IMR-90 (cell line): ENCODE data around the gene OAS3. TPM values are rescaled to one million over a fixed set of nuclear protein-coding genes. Genes with fewer than 3 reads are reported as not detected.
A peak's percentile ranks its signal among the peaks of the same experiment; 100 is the strongest.

Experiments
- ATAC-seq: fragments of 200-7000 bp; cut with Tn5 transposase; 2 replicates; pipeline ENCODE4 v1.9.1; 2020; ENCODE audit warnings: low read depth, mild to moderate bottlenecking, moderate library complexity
- BruUV-seq: library from RNA; stranded (reverse); fragments of 400-500 nt; replicated peaks from 2 replicates; lab custom pipeline; 2021; lab: Mats Ljungman, UMichigan
- CTCF ChIA-PET: fragments of 300-600 bp; formaldehyde crosslinking; extraction: SDS; loops from one replicate; lab custom pipeline; 2021; ENCODE audit warnings: antibody characterized with exemption; lab: Yijun Ruan, JAX
- POLR2A ChIA-PET: fragments of 300-600 bp; sonication (Branson Sonifier 250); formaldehyde crosslinking; loops from one replicate; lab custom pipeline; 2022; ENCODE audit warnings: antibody characterized with exemption; ENCODE audit not compliant: unreplicated experiment; lab: Charles Lee
- DNase-seq: peaks from one replicate; pipeline ENCODE4 v3.0.0; 2013
- H2AFZ ChIP-seq: replicated peaks from 2 replicates; pipeline ENCODE3; 2013; ENCODE audit warnings: low read length, mild to moderate bottlenecking; ENCODE audit not compliant: poor library complexity
- H2AK5ac ChIP-seq: 2 replicates; pipeline ENCODE4 v1.6.1; 2013; ENCODE audit warnings: low read depth, low read length, inconsistent platforms
- H2AK9ac ChIP-seq: replicated peaks from 2 replicates; pipeline ENCODE3; 2013; ENCODE audit warnings: mild to moderate bottlenecking, low read depth, low read length, moderate library complexity; ENCODE audit not compliant: poor library complexity
- H2BK120ac ChIP-seq: 2 replicates; pipeline ENCODE4 v1.6.1; 2013; ENCODE audit warnings: low read depth, low read length, inconsistent platforms
- H2BK15ac ChIP-seq: 3 replicates; pipeline ENCODE4 v1.6.1; 2013; ENCODE audit warnings: low read depth, low read length, inconsistent platforms
- H2BK20ac ChIP-seq: 2 replicates; pipeline ENCODE4 v1.6.1; 2013; ENCODE audit warnings: low read depth, mild to moderate bottlenecking, inconsistent platforms, low read length, moderate library complexity
- H2BK5ac ChIP-seq: 2 replicates; pipeline ENCODE4 v1.6.1; 2013; ENCODE audit warnings: mild to moderate bottlenecking, low read depth, low read length, inconsistent platforms; ENCODE audit not compliant: poor library complexity, severe bottlenecking
- H3K14ac ChIP-seq: replicated peaks from 2 replicates; pipeline ENCODE4 v1.6.1; 2013; ENCODE audit warnings: low read depth, low read length, inconsistent platforms
- H3K18ac ChIP-seq: 2 replicates; pipeline ENCODE4 v1.6.1; 2013; ENCODE audit warnings: low read depth, low read length, control low read depth
- H3K23ac ChIP-seq: 2 replicates; pipeline ENCODE4 v1.6.1; 2013; ENCODE audit warnings: low read depth, low read length, inconsistent platforms
- H3K27ac ChIP-seq: 2 replicates; pipeline ENCODE4 v1.5.1; 2013; ENCODE audit warnings: mild to moderate bottlenecking, control low read depth, low read length; ENCODE audit not compliant: insufficient read depth
- H3K27me3 ChIP-seq: 2 replicates; pipeline ENCODE4 v1.6.1; 2013; ENCODE audit warnings: low read length; ENCODE audit not compliant: control insufficient read depth, insufficient read depth
- H3K36me3 ChIP-seq: 2 replicates; pipeline ENCODE4 v1.6.1; 2013; ENCODE audit warnings: low read length, mixed read lengths; ENCODE audit not compliant: control insufficient read depth, insufficient read depth
- H3K4ac ChIP-seq: 2 replicates; pipeline ENCODE4 v1.6.1; 2013; ENCODE audit warnings: low read depth, low read length, inconsistent platforms
- H3K4me1 ChIP-seq: 2 replicates; pipeline ENCODE4 v1.6.1; 2013; ENCODE audit warnings: low read length, mixed read lengths; ENCODE audit not compliant: control insufficient read depth, insufficient read depth
- H3K4me2 ChIP-seq: 2 replicates; pipeline ENCODE4 v1.6.1; 2013; ENCODE audit warnings: low read depth, mild to moderate bottlenecking, control low read depth, low read length, moderate library complexity
- H3K4me3 ChIP-seq: 2 replicates; pipeline ENCODE4 v1.5.1; 2013; ENCODE audit warnings: low read depth, mild to moderate bottlenecking, control low read depth, low read length, moderate library complexity; ENCODE audit not compliant: insufficient read depth
- H3K56ac ChIP-seq: 2 replicates; pipeline ENCODE4 v1.6.1; 2013; ENCODE audit warnings: low read length, inconsistent platforms; ENCODE audit not compliant: insufficient read depth; ENCODE audit errors: extremely low read depth
- H3K79me1 ChIP-seq, 2 experiments: 2 replicates each; pipeline ENCODE4 v1.6.1; 2013; ENCODE audit warnings: low read length in 2 of 2, inconsistent platforms in 1 of 2, low read depth in 1 of 2
- H3K9ac ChIP-seq: 2 replicates; pipeline ENCODE4 v1.6.1; 2013; ENCODE audit warnings: low read depth, low read length, control low read depth
- H3K9me1 ChIP-seq: 2 replicates; pipeline ENCODE4 v1.6.1; 2013; ENCODE audit warnings: low read length, inconsistent platforms; ENCODE audit not compliant: insufficient read depth
- H3K9me3 ChIP-seq: 2 replicates; pipeline ENCODE4 v1.6.1; 2013; ENCODE audit warnings: low read length; ENCODE audit not compliant: control insufficient read depth, insufficient read depth
- H4K20me1 ChIP-seq: 2 replicates; pipeline ENCODE4 v1.6.1; 2013; ENCODE audit warnings: low read length, inconsistent platforms; ENCODE audit not compliant: insufficient read depth
- H4K5ac ChIP-seq: 2 replicates; pipeline ENCODE4 v1.6.1; 2013; ENCODE audit warnings: mild to moderate bottlenecking, low read depth, low read length, control low read depth
- H4K8ac ChIP-seq, 2 experiments: 2 replicates each; pipeline ENCODE4 v1.6.1; 2013; ENCODE audit warnings: low read depth in 2 of 2, low read length in 2 of 2, control low read depth in 1 of 2, inconsistent platforms in 1 of 2
- H4K91ac ChIP-seq: 2 replicates; pipeline ENCODE4 v1.6.1; 2013; ENCODE audit warnings: low read depth, low read length, inconsistent platforms; ENCODE audit not compliant: insufficient read depth
- CEBPB ChIP-seq: IDR thresholded peaks from 2 replicates; pipeline ENCODE4 v1.6.1; 2012; ENCODE audit warnings: low read depth, low read length, improper control_type of control experiment
- FOS ChIP-seq: fragments of 150-350 bp; IDR thresholded peaks from 2 replicates; pipeline ENCODE4 v1.6.1; 2016; ENCODE audit warnings: low read depth, low read length
- MAFK ChIP-seq: IDR thresholded peaks from 2 replicates; pipeline ENCODE4 v1.6.1; 2012; ENCODE audit warnings: low read depth, low read length, improper control_type of control experiment
- NFE2L2 ChIP-seq: fragments of 150-350 bp; IDR thresholded peaks from 2 replicates; pipeline ENCODE4 v1.6.1; 2016; ENCODE audit warnings: low read depth, mild to moderate bottlenecking, low read length
- RAD21 ChIP-seq: IDR thresholded peaks from 2 replicates; pipeline ENCODE4 v1.6.1; 2012; ENCODE audit warnings: low read length, improper control_type of control experiment
- SMC3 ChIP-seq: fragments of 150-350 bp; IDR thresholded peaks from 2 replicates; pipeline ENCODE4 v1.6.1; 2016; ENCODE audit warnings: low read depth, mild to moderate bottlenecking, antibody characterized with exemption, low read length, moderate library complexity
- WGBS, 2 experiments: methylation state at CpG; one replicate each; pipeline versions ENCODE4 v1.1.5 to v1.1.7; 2013; ENCODE audit warnings: missing lambda C conversion rate in 2 of 2; ENCODE audit not compliant: insufficient read length in 1 of 2; ENCODE audit errors: extremely low coverage in 2 of 2; 5-methylcytosine and 5-hydroxymethylcytosine counted together
- dilution Hi-C: fragments of 300-500 bp; cut with HindIII; formaldehyde crosslinking; loops from one replicate; pipeline ENCODE4 v1.14.3; 2018; ENCODE audit warnings: low sequenced_read_pairs; ENCODE audit not compliant: unreplicated experiment
- in situ Hi-C: fragments of 300-500 bp; cut with MboI; formaldehyde crosslinking; loops from 3 replicates; pipeline ENCODE4 v1.14.3; 2019; ENCODE audit warnings: low sequenced_read_pairs, inconsistent platforms, mixed read lengths
- intact Hi-C: fragments of 100-400 bp; cut with micrococcal nuclease; formaldehyde crosslinking; loops from 2 replicates; pipeline ENCODE4 v1.10.0; 2022
- polyA plus RNA-seq, 3 experiments: library from polyadenylated mRNA; depleted of rRNA; stranded (reverse); fragments of >200 nt; gene quantifications; 2 replicates each; pipeline ENCODE4 v1.2.3, GENCODE V29; 2012; ENCODE audit warnings: low replicate concordance in 1 of 3
- total RNA-seq: library from RNA; depleted of rRNA; stranded (reverse); fragments of >200 nt; gene quantifications from 2 replicates; pipeline ENCODE4 v1.2.3, GENCODE V29; 2012
- TF ChIP-seq, protein P1 (sequence below): fragments of 150-350 bp; IDR thresholded peaks from 2 replicates; pipeline ENCODE4 v1.6.1; 2017; ENCODE audit warnings: mild to moderate bottlenecking, antibody characterized with exemption, low read length, low read depth
- TF ChIP-seq, protein P2 (sequence below): fragments of 150-350 bp; IDR thresholded peaks from 2 replicates; pipeline ENCODE4 v1.6.1; 2016; ENCODE audit warnings: low read depth, mild to moderate bottlenecking, low read length, moderate library complexity, borderline replicate concordance
- TF ChIP-seq, protein P3 (sequence below): conservative IDR thresholded peaks from 2 replicates; pipeline ENCODE4 v1.5.1; 2012; ENCODE audit warnings: mild to moderate bottlenecking, low read depth, low read length, improper control_type of control experiment

The OAS3 gene
- total and polyA plus RNA-seq, 2 of the 4 experiments (the other 2 are of a cell fraction): 4.1 to 7.8 TPM

DNA sequence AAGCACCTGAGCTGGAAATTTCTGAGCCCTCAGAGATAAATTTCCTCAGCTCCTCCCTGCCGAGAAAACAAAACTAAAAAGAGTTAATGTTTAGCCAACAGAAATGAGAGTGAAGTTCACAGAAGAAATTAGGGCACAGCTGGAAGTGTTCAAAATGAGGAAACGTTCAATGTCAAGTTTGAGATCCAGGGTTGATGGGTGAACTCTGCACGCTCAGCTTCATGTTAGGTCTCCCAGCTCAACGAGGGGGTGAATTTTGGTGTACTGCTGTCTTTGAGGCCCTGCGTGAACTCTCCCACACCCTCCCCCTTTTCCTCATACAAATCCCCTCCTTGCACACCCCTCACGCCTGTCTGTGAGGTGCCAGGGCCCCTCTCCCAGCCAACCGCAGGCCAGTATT lies 13.3 kb upstream of the OAS3 start:
- POLR2A ChIA-PET: no interaction called here
- dilution Hi-C loops: no loop called here
- CTCF ChIA-PET: no interaction called here
- ATAC-seq (no peak), DNase-seq (no peak)
- no peak overlapping the region for H2AK5ac ChIP-seq
- H3K27ac ChIP-seq: no peak overlapping the region
- H2BK20ac ChIP-seq: no peak overlapping the region
- H3K79me1 ChIP-seq: no peaks in the 10 kb centered on the region
- no peak overlapping the region for H3K9ac ChIP-seq
- no peak overlapping the region for H3K18ac ChIP-seq
- H3K4ac ChIP-seq: no peak overlapping the region
- H4K91ac ChIP-seq: no peak overlapping the region
- H3K36me3 ChIP-seq: no peaks in the 10 kb centered on the region
- no peaks in the 10 kb centered on the region for H3K9me1 ChIP-seq
- H2BK15ac ChIP-seq: no peak overlapping the region
- TF ChIP-seq RAD21 (no peak), CEBPB (no peak), SMC3 (no peak), FOS (no peak), NFE2L2 (no peak), MAFK (no peak)
- TF ChIP-seq, protein P1, sequence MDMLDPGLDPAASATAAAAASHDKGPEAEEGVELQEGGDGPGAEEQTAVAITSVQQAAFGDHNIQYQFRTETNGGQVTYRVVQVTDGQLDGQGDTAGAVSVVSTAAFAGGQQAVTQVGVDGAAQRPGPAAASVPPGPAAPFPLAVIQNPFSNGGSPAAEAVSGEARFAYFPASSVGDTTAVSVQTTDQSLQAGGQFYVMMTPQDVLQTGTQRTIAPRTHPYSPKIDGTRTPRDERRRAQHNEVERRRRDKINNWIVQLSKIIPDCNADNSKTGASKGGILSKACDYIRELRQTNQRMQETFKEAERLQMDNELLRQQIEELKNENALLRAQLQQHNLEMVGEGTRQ: no peak
- TF ChIP-seq, protein P2, sequence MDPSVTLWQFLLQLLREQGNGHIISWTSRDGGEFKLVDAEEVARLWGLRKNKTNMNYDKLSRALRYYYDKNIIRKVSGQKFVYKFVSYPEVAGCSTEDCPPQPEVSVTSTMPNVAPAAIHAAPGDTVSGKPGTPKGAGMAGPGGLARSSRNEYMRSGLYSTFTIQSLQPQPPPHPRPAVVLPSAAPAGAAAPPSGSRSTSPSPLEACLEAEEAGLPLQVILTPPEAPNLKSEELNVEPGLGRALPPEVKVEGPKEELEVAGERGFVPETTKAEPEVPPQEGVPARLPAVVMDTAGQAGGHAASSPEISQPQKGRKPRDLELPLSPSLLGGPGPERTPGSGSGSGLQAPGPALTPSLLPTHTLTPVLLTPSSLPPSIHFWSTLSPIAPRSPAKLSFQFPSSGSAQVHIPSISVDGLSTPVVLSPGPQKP: no peak
- TF ChIP-seq, protein P3, sequence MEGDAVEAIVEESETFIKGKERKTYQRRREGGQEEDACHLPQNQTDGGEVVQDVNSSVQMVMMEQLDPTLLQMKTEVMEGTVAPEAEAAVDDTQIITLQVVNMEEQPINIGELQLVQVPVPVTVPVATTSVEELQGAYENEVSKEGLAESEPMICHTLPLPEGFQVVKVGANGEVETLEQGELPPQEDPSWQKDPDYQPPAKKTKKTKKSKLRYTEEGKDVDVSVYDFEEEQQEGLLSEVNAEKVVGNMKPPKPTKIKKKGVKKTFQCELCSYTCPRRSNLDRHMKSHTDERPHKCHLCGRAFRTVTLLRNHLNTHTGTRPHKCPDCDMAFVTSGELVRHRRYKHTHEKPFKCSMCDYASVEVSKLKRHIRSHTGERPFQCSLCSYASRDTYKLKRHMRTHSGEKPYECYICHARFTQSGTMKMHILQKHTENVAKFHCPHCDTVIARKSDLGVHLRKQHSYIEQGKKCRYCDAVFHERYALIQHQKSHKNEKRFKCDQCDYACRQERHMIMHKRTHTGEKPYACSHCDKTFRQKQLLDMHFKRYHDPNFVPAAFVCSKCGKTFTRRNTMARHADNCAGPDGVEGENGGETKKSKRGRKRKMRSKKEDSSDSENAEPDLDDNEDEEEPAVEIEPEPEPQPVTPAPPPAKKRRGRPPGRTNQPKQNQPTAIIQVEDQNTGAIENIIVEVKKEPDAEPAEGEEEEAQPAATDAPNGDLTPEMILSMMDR: no peak
- H2AK9ac ChIP-seq: no peak overlapping the region
- intact Hi-C loops: no loop called here
- no peak overlapping the region for H3K56ac ChIP-seq
- no peak overlapping the region for H2BK120ac ChIP-seq
- H3K9me3 ChIP-seq: no peaks in the 10 kb centered on the region
- H4K20me1 ChIP-seq: no peaks in the 10 kb centered on the region
- no peak overlapping the region for H3K4me3 ChIP-seq
- WGBS, 2 experiments: no CpG with 5 or more reads among the region's 7 CpGs
- no peak overlapping the region for H4K5ac ChIP-seq
- H3K27me3 ChIP-seq: no peaks in the 10 kb centered on the region
- H3K23ac ChIP-seq: no peak overlapping the region
- H3K14ac ChIP-seq: no peak overlapping the region
- no peaks in the 10 kb centered on the region for H3K4me1 ChIP-seq
- no TSS peak for BruUV-seq
- no peak overlapping the region; the same call in 1 of the 2 replicates for H3K4me2 ChIP-seq
- no peak overlapping the region for H4K8ac ChIP-seq
- peak overlapping the region; percentile 21 for H2AFZ ChIP-seq
- no peak overlapping the region for H2BK5ac ChIP-seq
- in situ Hi-C loops: no loop called here
